Measurements from ENCODE around the gene DNAH17. TPM values are rescaled to one million over a fixed set of nuclear protein-coding genes. Genes with fewer than 3 reads are reported as not detected.

The DNAH17 gene
- total RNA-seq, 4 donors from 2014 or later = under 0.01 TPM; not detected in 3

DNA sequence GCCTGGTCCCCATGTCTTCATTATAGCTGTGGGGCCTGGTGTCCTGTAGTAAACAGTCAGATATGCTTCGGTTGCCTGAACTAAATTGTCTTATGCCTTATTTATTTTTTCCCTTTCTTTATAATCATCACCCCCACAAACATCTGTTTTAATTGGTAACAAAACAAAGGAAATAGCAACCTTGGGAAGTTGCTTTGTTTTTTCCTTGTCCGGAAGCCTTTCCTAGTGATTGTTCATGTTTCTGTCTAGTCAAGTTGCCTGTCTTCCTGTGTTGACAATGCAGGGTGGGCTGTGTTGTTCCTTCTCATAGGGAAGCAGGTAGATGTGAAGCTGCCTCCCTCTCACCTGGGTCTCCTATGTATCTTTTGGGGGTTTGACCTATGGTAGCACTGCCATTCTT is 182.0 kb downstream of the DNAH17 start:
- in situ Hi-C loops (cut with MboI; ENCODE audit: low pct_ligation_motif_present in 1 of 4, low pct_unique_long_range_greater_than_20kb in 1 of 4, low sequenced_read_pairs in 3 of 4) = no loop called here
- intact Hi-C loops (cut with DNase I; ENCODE audit: low total_unique reads) = no loop called here
- peaks cover 0 to 23% (median 10%) of the 10 kb centered on the region in 4 donors for H3K36me3 ChIP-seq
- H3K27ac ChIP-seq = no peak overlapping the region
- H3K9me3 ChIP-seq = no peaks in the 10 kb centered on the region
- H3K4me1 ChIP-seq = peaks cover 0 to 14% (median 4%) of the 10 kb centered on the region in 4 donors
- WGBS, 2 donors (ENCODE audit: low coverage in 1 of 2) = 79 to 86% methylated on average over 2 of the region's 2 CpGs
- no peaks in the 10 kb centered on the region for H3K27me3 ChIP-seq
- DNase-seq = no peak
- H3K4me3 ChIP-seq = no peak overlapping the region
- TF ChIP-seq EP300 (IDR thresholded peaks at IDR 0.05; ENCODE audit: low read depth) = no peak
- TF ChIP-seq, protein P1, sequence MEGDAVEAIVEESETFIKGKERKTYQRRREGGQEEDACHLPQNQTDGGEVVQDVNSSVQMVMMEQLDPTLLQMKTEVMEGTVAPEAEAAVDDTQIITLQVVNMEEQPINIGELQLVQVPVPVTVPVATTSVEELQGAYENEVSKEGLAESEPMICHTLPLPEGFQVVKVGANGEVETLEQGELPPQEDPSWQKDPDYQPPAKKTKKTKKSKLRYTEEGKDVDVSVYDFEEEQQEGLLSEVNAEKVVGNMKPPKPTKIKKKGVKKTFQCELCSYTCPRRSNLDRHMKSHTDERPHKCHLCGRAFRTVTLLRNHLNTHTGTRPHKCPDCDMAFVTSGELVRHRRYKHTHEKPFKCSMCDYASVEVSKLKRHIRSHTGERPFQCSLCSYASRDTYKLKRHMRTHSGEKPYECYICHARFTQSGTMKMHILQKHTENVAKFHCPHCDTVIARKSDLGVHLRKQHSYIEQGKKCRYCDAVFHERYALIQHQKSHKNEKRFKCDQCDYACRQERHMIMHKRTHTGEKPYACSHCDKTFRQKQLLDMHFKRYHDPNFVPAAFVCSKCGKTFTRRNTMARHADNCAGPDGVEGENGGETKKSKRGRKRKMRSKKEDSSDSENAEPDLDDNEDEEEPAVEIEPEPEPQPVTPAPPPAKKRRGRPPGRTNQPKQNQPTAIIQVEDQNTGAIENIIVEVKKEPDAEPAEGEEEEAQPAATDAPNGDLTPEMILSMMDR (IDR thresholded peaks at IDR 0.05) = no peak

GRCh38 chr17:78394209-78394608 is 183.0 kb downstream of the DNAH17 start:
- Histone ChIP-seq H3K4me3 (no peak overlapping the region), H3K27ac (no peak overlapping the region), H3K4me1 (peaks cover 0 to 14% (median 7%) of the 10 kb centered on the region in 4 donors), H3K27me3 (no peaks in the 10 kb centered on the region), H3K9me3 (no peaks in the 10 kb centered on the region), H3K36me3 (peaks cover 0 to 14% (median 5%) of the 10 kb centered on the region in 4 donors)
- intact Hi-C loops (cut with DNase I; ENCODE audit: low total_unique reads) = no loop called here
- WGBS, 2 donors (ENCODE audit: low coverage in 1 of 2) = 56 to 77% methylated on average over 7 of the region's 7 CpGs
- DNase-seq = no peak
- TF ChIP-seq, protein P1 (IDR thresholded peaks at IDR 0.05) = no peak
- TF ChIP-seq POLR2AphosphoS5 (IDR thresholded peaks at IDR 0.05) (no peak), POLR2A (IDR thresholded peaks at IDR 0.05) (no peak)
- in situ Hi-C loops (cut with MboI; ENCODE audit: low pct_ligation_motif_present in 1 of 4, low pct_unique_long_range_greater_than_20kb in 1 of 4, low sequenced_read_pairs in 3 of 4) = no loop called here

DNA sequence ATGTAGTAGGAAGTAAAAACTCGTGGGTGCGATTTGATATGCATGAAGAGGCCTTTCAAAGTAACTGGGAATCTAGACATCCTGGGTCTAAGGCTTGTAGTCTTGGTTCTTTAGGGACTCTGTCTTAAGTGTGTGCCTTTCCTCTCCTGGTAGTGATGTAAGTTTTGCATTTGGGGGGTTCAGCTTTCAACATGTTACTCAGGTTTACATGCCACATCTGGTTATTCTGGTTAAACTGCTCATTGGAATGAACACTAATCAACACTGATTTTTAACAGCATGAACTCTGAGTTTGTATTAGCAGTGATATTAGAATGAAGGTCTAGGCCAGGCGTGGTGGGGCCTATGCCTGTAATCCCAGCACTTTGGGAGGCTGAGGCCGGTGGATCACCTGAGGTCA is 183.6 kb downstream of the DNAH17 start:
- WGBS, 2 donors (ENCODE audit: low coverage in 1 of 2) = 73% methylated on average over 4 of the region's 4 CpGs; no CpG with 5 or more reads in 1 of the 2 donors
- peaks cover 0 to 21% (median 7%) of the 10 kb centered on the region in 4 donors for H3K4me1 ChIP-seq
- H3K27ac ChIP-seq = no peak overlapping the region
- H3K27me3 ChIP-seq = no peaks in the 10 kb centered on the region
- H3K9me3 ChIP-seq = no peaks in the 10 kb centered on the region
- TF ChIP-seq, protein P1 (IDR thresholded peaks at IDR 0.05) = no peak
- TF ChIP-seq POLR2A (IDR thresholded peaks at IDR 0.05) = no peak
- TF ChIP-seq POLR2AphosphoS5 (IDR thresholded peaks at IDR 0.05) = no peak
- no peak for TF ChIP-seq EP300 (IDR thresholded peaks at IDR 0.05; ENCODE audit: low read depth)
- no peak for DNase-seq
- in situ Hi-C loops (cut with MboI; ENCODE audit: low pct_ligation_motif_present in 1 of 4, low pct_unique_long_range_greater_than_20kb in 1 of 4, low sequenced_read_pairs in 3 of 4) = no loop called here
- peaks cover 0 to 8% (median 2%) of the 10 kb centered on the region in 4 donors for H3K36me3 ChIP-seq
- H3K4me3 ChIP-seq = no peak overlapping the region
- intact Hi-C loops (cut with DNase I; ENCODE audit: low total_unique reads) = no loop called here

DNA sequence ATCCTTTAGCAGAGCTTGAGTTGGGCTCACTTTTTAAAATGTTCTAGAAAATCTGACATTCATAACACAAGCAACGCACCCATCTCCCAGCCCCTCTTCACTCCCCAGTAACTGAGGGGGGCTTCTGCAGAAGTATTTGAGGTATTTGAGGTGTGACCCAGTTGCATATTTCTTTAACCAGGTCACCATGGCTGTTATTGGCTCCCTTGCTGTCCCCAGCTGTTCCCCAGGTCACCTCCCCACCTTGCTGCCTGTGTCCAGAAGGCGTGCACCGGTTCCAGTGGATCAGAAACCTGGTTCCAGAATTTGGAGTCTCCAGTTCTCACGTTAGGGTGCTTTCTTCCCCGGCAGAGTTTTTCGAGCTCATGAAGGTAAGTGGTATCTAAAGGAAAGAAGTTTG is 184.9 kb downstream of the DNAH17 start:
- no peaks in the 10 kb centered on the region for H3K27me3 ChIP-seq
- H3K4me3 ChIP-seq = no peak overlapping the region
- H3K4me1 ChIP-seq = peaks cover 7 to 33% (median 17%) of the 10 kb centered on the region in 4 donors
- no peak for DNase-seq
- intact Hi-C loops (cut with DNase I; ENCODE audit: low total_unique reads) = no loop called here
- no peaks in the 10 kb centered on the region for H3K9me3 ChIP-seq
- H3K36me3 ChIP-seq = peaks cover 0 to 4% (median 2%) of the 10 kb centered on the region in 4 donors
- H3K27ac ChIP-seq = no peak overlapping the region
- WGBS, 2 donors (ENCODE audit: low coverage in 1 of 2) = 83 to 97% methylated on average over 1 to 6 of the region's 6 CpGs
- in situ Hi-C loops (cut with MboI; ENCODE audit: low pct_ligation_motif_present in 1 of 4, low pct_unique_long_range_greater_than_20kb in 1 of 4, low sequenced_read_pairs in 3 of 4) = no loop called here
- TF ChIP-seq POLR2AphosphoS5 (IDR thresholded peaks at IDR 0.05) (no peak), POLR2A (IDR thresholded peaks at IDR 0.05) (no peak), EP300 (IDR thresholded peaks at IDR 0.05; ENCODE audit: low read depth) (no peak)
- TF ChIP-seq, protein P1 (IDR thresholded peaks at IDR 0.05) = no peak

Measured in transverse colon (tissue), 4 donors.